ENCODE data around the gene SYCE1L.

Gene SYCE1L

DNA sequence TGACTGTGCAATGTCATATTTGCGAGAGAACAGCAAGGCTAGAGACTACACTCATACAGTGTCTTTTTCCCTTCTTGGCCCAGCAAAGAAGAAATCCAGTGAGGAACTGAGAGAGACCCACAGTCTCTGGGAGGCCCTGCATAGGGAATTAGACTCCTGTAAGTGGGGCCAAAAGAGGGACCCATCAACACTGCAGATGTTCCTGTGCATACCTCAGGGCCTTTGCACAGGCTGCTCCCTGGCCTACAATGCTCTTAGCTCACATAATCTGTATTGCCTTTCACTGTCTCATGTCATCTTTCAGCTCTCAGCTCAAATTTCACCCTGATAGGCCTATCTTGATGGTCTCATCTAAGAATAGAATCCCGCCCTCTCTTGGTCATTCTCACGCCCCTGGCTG lies 9.2 kb downstream of the SYCE1L start:
- Histone ChIP-seq H3K36me3 (ENCODE audit: insufficient read depth, low read depth, low read length) (no peaks in the 10 kb centered on the region), H3K4me3 (ENCODE audit: low read length) (no peak overlapping the region), H3K27me3 (ENCODE audit: insufficient read depth, low read length) (peaks cover 12% of the 10 kb centered on the region; the same call in 1 of the 2 replicates), H3K4me1 (ENCODE audit: insufficient read depth, low read length) (peaks cover 16% of the 10 kb centered on the region; the same call in 1 of the 2 replicates), H3K9ac (ENCODE audit: low read depth, low read length) (no peak overlapping the region), H3K9me3 (ENCODE audit: insufficient read depth, low read depth, low read length) (no peaks in the 10 kb centered on the region), H3K27ac (ENCODE audit: low read length) (no peak overlapping the region)

DNA sequence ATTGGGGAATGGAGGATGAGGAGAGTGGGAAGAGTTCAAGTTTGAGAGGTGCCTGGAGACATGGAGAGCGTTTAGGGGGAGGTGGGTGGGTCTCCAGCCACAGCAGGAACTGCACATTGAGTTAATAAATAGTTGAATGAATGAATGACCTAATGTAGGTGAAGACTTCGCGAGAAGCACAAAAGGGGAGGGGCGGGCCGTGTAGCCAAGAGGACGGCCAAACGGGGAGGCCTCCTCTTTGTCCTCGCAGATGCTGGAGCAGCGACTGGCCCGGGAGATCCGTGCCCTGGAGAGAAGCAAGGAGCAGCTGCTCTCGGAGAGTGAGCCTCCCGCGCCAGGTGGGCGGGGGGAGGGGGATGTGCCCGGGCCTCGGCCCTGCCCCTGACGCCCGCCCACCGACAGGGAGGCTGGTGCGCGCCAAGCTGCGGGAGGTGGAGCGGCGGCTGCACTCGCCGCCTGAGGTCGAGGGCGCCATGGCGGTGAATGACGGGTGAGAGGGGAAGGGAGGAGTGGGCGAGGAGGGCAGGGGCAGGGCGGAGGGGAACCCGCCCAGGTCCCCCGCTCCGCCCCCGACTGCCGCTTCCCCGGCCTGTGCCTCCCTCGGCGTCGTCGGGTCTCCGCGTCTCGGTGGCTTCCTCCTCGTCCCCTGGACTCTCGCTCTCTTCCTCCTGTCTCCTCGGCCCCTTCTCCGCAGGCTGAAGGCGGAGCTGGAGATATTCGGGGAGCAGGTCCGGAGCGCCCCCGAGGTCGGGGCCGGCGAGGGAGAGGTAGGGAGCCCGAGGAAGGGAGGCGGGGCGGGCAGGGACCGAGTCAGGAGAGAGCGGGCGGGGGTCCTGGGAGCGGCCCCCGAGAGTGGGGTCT lies 12.9 kb downstream of the SYCE1L start:
- Histone ChIP-seq H3K4me3 (ENCODE audit: low read length) (peak overlapping the region; percentile 77), H3K36me3 (ENCODE audit: insufficient read depth, low read depth, low read length) (no peaks in the 10 kb centered on the region), H3K9me3 (ENCODE audit: insufficient read depth, low read depth, low read length) (no peaks in the 10 kb centered on the region), H3K9ac (ENCODE audit: low read depth, low read length) (peak overlapping the region; percentile 84), H3K4me1 (ENCODE audit: insufficient read depth, low read length) (peaks cover 5% of the 10 kb centered on the region; the same call in 1 of the 2 replicates), H3K27me3 (ENCODE audit: insufficient read depth, low read length) (peaks cover 12% of the 10 kb centered on the region; the same call in 1 of the 2 replicates), H3K27ac (ENCODE audit: low read length) (peak overlapping the region; percentile 39)

DNA sequence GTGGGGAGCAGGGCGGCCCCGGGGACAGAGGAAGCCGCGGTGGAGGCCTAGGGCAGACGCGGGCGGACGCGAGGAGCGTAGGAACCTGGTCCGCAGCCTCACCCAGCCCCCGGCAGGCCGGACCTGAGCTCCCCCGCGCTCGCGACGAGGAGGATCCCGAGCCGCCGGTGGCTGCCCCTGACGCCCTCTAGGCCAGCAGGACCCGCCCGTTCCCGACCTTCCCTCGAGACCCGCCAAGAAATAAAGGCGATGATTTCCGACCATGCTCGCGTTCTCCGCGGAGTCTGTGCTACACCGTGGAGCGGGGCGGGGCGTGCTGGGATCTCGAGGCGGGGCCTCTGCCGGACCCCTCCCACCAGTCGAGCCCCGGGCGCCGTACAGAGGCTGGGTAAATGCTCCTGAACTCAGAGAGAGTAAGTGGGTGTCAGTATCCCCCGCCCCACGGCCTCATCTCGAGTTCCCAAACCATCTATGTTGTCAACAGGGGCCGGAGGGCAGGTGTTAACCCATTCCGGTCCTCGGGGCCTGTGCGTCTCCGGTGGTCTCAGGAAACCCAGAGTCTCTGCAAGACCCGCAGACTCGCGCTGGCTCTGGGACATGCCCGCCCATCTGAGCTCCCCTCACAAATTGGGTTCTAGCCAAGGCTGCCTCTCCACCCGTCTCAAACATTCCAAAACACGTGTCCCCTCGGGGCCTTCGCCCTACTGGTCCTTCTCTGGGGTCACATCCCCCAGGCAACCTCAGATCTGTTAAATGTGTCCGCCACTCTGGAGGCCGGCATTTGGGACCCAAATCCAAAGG lies 13.7 kb downstream of the SYCE1L start:
- peak overlapping the region; percentile 39 for H3K27ac ChIP-seq (ENCODE audit: low read length)
- peaks cover 3% of the 10 kb centered on the region; the same call in 1 of the 2 replicates for H3K4me1 ChIP-seq (ENCODE audit: insufficient read depth, low read length)
- no peaks in the 10 kb centered on the region for H3K9me3 ChIP-seq (ENCODE audit: insufficient read depth, low read depth, low read length)

DNA sequence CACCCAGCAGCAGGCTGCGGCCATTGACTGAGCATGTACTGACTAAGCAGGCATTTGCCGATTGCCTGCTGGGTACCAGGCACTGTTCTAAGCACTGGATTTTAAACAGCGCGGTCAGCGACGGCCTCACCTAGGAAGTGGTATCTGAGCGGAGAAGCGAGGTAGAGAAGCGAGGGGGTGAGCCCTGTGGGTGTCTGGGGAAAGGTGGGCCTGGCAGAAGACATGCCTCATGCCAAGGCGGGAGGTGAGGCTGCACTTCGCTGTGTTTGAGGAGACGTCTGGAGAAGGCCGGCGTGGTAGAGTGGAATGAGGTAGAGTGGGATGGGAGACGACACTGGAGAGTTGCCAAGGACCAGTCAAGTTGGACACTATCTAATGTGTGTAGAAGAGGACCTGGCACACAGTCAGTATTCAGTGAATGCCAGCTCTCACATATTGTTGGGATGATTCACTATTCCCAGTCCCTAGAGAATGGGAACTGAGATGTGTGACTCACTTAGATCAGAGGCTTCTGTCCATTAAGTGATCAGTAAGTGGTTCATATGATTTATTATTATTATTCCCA lies 14.4 kb downstream of the SYCE1L start:
- Histone ChIP-seq H3K9ac (ENCODE audit: low read depth, low read length) (peak overlapping the region; percentile 84; the same call in 1 of the 2 replicates), H3K36me3 (ENCODE audit: insufficient read depth, low read depth, low read length) (no peaks in the 10 kb centered on the region), H3K9me3 (ENCODE audit: insufficient read depth, low read depth, low read length) (no peaks in the 10 kb centered on the region), H3K4me3 (ENCODE audit: low read length) (peak overlapping the region; percentile 77; the same call in 1 of the 2 replicates), H3K27me3 (ENCODE audit: insufficient read depth, low read length) (peaks cover 12% of the 10 kb centered on the region; the same call in 1 of the 2 replicates), H3K27ac (ENCODE audit: low read length) (no peak overlapping the region), H3K4me1 (ENCODE audit: insufficient read depth, low read length) (peaks cover 3% of the 10 kb centered on the region; the same call in 1 of the 2 replicates)

More for the DNA sequence above, 13.7 kb downstream of the SYCE1L start:
- H3K27me3 ChIP-seq (ENCODE audit: insufficient read depth, low read length): peaks cover 12% of the 10 kb centered on the region; the same call in 1 of the 2 replicates
- no peaks in the 10 kb centered on the region for H3K36me3 ChIP-seq (ENCODE audit: insufficient read depth, low read depth, low read length)
- peak overlapping the region; percentile 77; the same call in 1 of the 2 replicates for H3K4me3 ChIP-seq (ENCODE audit: low read length)
- peak overlapping the region; percentile 84; the same call in 1 of the 2 replicates for H3K9ac ChIP-seq (ENCODE audit: low read depth, low read length)

DNA sequence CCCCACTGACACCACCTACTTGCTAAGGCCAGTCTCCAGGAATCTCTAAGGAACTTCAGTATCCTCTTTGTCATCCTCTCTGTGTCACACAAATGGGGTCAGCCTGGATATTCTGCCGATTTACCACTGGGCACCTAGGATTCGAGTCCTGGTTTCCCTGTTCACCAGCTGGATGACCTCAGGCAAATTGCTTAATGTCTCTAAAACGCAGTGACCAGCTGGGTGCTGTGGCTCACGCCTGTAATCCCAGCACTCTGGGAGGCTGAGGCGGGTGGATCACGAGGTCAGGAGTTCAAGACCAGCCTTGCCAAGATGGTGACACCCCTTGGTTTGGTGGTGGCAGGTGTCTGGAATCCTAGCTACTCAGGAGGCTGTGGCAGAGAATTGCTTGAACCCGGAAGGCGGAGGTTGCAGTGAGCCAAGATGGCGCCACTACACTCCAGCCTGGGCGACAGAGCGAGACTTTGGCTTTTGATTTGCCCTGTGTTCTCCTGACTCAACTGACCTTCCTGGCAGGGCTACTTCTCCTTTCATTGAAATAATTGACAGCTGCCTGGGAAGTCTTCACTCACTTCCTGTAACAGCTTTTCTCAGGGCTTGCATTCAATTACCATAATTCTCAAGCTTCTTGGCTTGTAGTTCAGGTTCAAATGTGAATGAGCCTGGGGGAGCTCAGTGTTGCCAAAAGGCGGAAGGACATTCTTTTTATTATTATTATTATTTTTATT lies 15.4 kb downstream of the SYCE1L start:
- Histone ChIP-seq H3K9ac (ENCODE audit: low read depth, low read length) (no peak overlapping the region), H3K4me3 (ENCODE audit: low read length) (no peak overlapping the region), H3K36me3 (ENCODE audit: insufficient read depth, low read depth, low read length) (0 out of 2 replicates have a peak, but pooled peaks cover 4% of the 10 kb centered on the region), H3K4me1 (ENCODE audit: insufficient read depth, low read length) (peaks cover 3% of the 10 kb centered on the region; the same call in 1 of the 2 replicates), H3K9me3 (ENCODE audit: insufficient read depth, low read depth, low read length) (no peaks in the 10 kb centered on the region), H3K27me3 (ENCODE audit: insufficient read depth, low read length) (peaks cover 12% of the 10 kb centered on the region; the same call in 1 of the 2 replicates), H3K27ac (ENCODE audit: low read length) (no peak overlapping the region)

DNA sequence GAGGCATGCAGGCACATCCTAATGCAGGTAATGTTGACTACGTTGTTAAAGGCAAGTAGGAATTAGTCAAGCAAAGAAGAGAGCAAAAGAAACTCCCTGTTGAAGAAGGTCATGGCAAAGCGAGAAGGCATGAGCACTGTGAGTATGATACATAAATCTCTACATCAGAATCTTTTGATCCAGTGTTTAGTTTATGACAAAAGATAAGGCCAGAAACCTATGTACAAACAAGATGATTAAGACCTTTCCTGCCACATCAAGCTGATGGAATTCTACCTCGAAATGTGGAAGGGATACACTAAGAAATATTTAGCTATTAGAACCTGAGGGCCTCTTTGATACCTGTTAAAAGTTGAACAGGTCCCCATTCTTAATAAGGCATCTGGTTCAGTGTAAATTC lies 20.2 kb downstream of the SYCE1L start:
- Histone ChIP-seq H3K9ac (ENCODE audit: low read depth, low read length) (no peak overlapping the region), H3K27ac (ENCODE audit: low read length) (no peak overlapping the region), H3K27me3 (ENCODE audit: insufficient read depth, low read length) (no peaks in the 10 kb centered on the region), H3K4me3 (ENCODE audit: low read length) (no peak overlapping the region), H3K36me3 (ENCODE audit: insufficient read depth, low read depth, low read length) (0 out of 2 replicates have a peak, but pooled peaks cover 5% of the 10 kb centered on the region), H3K4me1 (ENCODE audit: insufficient read depth, low read length) (no peaks in the 10 kb centered on the region), H3K9me3 (ENCODE audit: insufficient read depth, low read depth, low read length) (no peaks in the 10 kb centered on the region)

DNA sequence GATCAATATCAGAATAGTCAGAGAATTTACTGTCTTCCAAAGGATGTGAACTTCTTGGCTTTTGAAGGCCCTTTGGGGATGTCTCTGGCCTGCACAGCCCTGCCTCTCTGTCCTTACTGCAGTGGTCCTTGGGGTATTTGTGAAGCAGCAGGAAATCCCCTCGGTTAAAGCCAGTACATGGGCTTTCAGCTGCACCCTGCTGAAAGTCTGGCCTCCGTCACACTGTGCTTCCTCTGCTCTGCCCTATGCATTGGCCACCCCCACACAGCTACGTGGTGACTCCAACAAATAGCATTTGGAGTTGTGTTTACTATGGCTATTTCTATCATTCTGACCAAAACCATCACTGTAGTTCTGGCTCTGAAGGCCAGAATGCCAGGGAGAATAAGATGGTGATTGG lies 21.2 kb downstream of the SYCE1L start:
- no peaks in the 10 kb centered on the region for H3K9me3 ChIP-seq (ENCODE audit: insufficient read depth, low read depth, low read length)
- no peak overlapping the region for H3K9ac ChIP-seq (ENCODE audit: low read depth, low read length)
- H3K27me3 ChIP-seq (ENCODE audit: insufficient read depth, low read length): no peaks in the 10 kb centered on the region
- H3K4me3 ChIP-seq (ENCODE audit: low read length): no peak overlapping the region
- no peaks in the 10 kb centered on the region for H3K4me1 ChIP-seq (ENCODE audit: insufficient read depth, low read length)
- H3K27ac ChIP-seq (ENCODE audit: low read length): no peak overlapping the region
- 0 out of 2 replicates have a peak, but pooled peaks cover 5% of the 10 kb centered on the region for H3K36me3 ChIP-seq (ENCODE audit: insufficient read depth, low read depth, low read length)

DNA sequence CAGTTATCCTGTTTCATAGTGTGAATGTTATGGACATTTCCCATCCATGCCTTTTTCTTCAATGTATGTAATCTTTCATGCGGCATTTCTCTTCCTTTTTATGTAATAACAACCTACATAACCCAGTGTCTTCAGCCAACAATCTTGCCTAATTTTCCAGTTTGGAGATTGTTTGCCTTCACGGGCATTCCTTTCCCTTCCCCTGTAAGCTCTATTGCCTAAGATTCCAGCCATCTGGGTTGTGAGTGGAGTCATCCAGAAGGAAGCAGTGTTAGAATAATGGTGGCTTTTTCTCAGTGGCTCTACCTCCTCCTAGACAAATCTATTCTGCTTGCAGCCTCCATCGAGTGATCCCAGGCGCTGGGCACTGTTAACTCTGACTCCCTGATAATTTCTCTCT lies 22.3 kb downstream of the SYCE1L start:
- H3K36me3 ChIP-seq (ENCODE audit: insufficient read depth, low read depth, low read length): 0 out of 2 replicates have a peak, but pooled peaks cover 5% of the 10 kb centered on the region
- H3K9ac ChIP-seq (ENCODE audit: low read depth, low read length): no peak overlapping the region
- H3K27ac ChIP-seq (ENCODE audit: low read length): no peak overlapping the region
- no peaks in the 10 kb centered on the region for H3K9me3 ChIP-seq (ENCODE audit: insufficient read depth, low read depth, low read length)
- no peaks in the 10 kb centered on the region for H3K27me3 ChIP-seq (ENCODE audit: insufficient read depth, low read length)
- H3K4me3 ChIP-seq (ENCODE audit: low read length): no peak overlapping the region
- H3K4me1 ChIP-seq (ENCODE audit: insufficient read depth, low read length): no peaks in the 10 kb centered on the region

DNA sequence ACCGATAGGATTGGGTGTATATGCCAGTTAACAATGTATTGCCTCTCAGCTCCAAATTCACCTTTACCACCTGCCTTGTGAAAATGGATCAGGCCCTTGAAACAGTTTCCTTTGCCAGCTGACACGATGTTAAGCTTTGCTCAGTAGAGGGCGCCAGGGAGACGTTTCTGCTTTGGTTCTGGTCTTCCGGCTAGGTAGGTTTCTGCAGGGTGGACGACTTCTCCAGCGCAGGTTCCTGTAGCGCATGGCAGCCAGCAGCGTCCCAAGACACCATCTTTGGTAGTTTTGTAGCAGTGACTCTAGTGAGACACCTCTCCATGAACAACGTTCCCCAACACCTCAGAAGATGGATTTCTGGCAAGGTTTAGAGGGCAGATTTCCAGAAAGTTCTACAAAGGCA lies 24.0 kb downstream of the SYCE1L start:
- Histone ChIP-seq H3K9ac (ENCODE audit: low read depth, low read length) (no peak overlapping the region), H3K27me3 (ENCODE audit: insufficient read depth, low read length) (no peaks in the 10 kb centered on the region), H3K36me3 (ENCODE audit: insufficient read depth, low read depth, low read length) (0 out of 2 replicates have a peak, but pooled peaks cover 5% of the 10 kb centered on the region), H3K4me1 (ENCODE audit: insufficient read depth, low read length) (no peaks in the 10 kb centered on the region), H3K9me3 (ENCODE audit: insufficient read depth, low read depth, low read length) (no peaks in the 10 kb centered on the region), H3K27ac (ENCODE audit: low read length) (no peak overlapping the region), H3K4me3 (ENCODE audit: low read length) (no peak overlapping the region)

DNA sequence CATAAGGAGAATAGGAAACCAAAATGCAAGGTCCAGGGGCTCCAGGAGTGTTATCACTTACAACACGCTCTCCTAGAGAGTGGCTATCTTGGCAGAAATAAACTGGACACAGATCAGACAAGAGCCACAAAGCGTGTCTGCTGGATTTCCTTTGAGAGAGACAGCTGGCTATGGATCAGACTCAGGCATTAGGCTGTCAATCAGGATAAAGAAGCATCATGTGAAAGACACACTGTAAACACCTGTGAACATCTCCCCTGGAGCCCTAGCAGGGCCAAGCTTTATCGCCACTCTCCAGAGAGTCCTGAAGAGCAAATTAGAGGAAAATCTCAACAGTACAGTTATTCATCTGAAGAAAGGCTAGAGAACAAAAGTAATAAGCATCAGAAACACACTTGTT lies 26.0 kb downstream of the SYCE1L start:
- Histone ChIP-seq H3K27me3 (ENCODE audit: insufficient read depth, low read length) (no peaks in the 10 kb centered on the region), H3K9ac (ENCODE audit: low read depth, low read length) (no peak overlapping the region)

DNA sequence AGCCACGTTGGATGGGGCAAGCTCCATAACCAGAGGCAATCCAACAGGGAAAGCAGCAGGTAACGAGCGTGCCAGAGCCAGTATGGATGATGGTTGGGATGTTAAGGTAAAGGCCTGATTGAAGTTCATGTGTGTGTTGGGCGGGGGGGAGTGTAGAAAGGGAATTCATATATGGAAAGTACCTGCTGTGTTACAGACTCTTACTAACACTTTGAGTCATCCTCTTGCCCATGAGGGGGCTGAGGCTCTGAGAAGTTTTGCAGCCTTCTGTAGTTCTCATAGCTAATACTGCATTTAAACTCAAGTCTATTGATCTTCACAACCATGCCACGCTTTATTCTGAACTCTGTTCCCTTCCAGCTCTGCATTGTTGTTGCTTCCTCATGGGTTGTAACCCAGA lies 28.5 kb downstream of the SYCE1L start:
- Histone ChIP-seq H3K4me3 (ENCODE audit: low read length) (no peak overlapping the region), H3K36me3 (ENCODE audit: insufficient read depth, low read depth, low read length) (no peaks in the 10 kb centered on the region), H3K9me3 (ENCODE audit: insufficient read depth, low read depth, low read length) (no peaks in the 10 kb centered on the region), H3K27ac (ENCODE audit: low read length) (no peak overlapping the region), H3K4me1 (ENCODE audit: insufficient read depth, low read length) (no peaks in the 10 kb centered on the region), H3K27me3 (ENCODE audit: insufficient read depth, low read length) (no peaks in the 10 kb centered on the region), H3K9ac (ENCODE audit: low read depth, low read length) (no peak overlapping the region)

More for the DNA sequence above, 26.0 kb downstream of the SYCE1L start:
- Histone ChIP-seq H3K36me3 (ENCODE audit: insufficient read depth, low read depth, low read length) (no peaks in the 10 kb centered on the region), H3K27ac (ENCODE audit: low read length) (no peak overlapping the region), H3K4me3 (ENCODE audit: low read length) (no peak overlapping the region), H3K4me1 (ENCODE audit: insufficient read depth, low read length) (no peaks in the 10 kb centered on the region), H3K9me3 (ENCODE audit: insufficient read depth, low read depth, low read length) (no peaks in the 10 kb centered on the region)
